A673 (cell line): ENCODE measurements around the gene P3H4.

Experiments
- CTCF ChIP-seq: fragments of 300-800, 200-600 bp; sonication (generic); conservative IDR thresholded peaks from 2 replicates; pipeline ENCODE4 v1.5.1; 2017; ENCODE audit warnings: low read depth, mild to moderate bottlenecking, antibody characterized with exemption, low read length, moderate library complexity, mixed read lengths
- EZH2 ChIP-seq: fragments of 200-600 bp; sonication (generic); IDR thresholded peaks from 2 replicates; pipeline ENCODE4 v1.6.1; 2017; ENCODE audit warnings: borderline replicate concordance, low read depth, mild to moderate bottlenecking, mixed read lengths, antibody characterized with exemption, low read length; ENCODE audit not compliant: poor library complexity, severe bottlenecking

GRCh38 chr17:41844971-41845370, 33.2 kb upstream of the P3H4 start:
- TF ChIP-seq CTCF (no peak), EZH2 (no peak)
